ENCODE measurements around the gene KIF5A.

DNA sequence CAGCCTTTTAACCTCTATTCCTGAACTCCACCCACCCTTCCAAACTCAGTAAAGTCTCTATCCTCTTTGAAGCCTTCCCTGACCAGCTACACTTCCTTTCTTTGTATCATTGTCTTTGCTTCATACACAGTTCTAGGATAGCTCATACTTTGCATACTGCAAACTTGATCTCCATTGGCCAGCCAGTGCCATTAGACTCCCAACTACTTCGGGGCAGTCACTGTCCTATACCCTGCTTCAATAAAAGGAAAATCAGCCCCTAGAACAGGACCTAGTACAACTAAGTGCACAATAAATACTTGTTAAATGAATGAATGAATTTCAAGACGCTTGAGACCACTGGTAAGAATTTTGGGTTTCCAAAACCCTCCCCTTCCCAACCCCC is 40.6 kb downstream of the KIF5A start:
- no peak for TF ChIP-seq SNRNP70 (IDR thresholded peaks at IDR 0.05; ENCODE audit: low read depth, low read length)
- no peak for TF ChIP-seq POLR2AphosphoS5 (IDR thresholded peaks at IDR 0.05; ENCODE audit: low read depth, low read length)
- no peak for TF ChIP-seq MYC (CRISPR knock-in tag; IDR thresholded peaks at IDR 0.05; ENCODE audit: borderline replicate concordance)
- TF ChIP-seq, protein P1, sequence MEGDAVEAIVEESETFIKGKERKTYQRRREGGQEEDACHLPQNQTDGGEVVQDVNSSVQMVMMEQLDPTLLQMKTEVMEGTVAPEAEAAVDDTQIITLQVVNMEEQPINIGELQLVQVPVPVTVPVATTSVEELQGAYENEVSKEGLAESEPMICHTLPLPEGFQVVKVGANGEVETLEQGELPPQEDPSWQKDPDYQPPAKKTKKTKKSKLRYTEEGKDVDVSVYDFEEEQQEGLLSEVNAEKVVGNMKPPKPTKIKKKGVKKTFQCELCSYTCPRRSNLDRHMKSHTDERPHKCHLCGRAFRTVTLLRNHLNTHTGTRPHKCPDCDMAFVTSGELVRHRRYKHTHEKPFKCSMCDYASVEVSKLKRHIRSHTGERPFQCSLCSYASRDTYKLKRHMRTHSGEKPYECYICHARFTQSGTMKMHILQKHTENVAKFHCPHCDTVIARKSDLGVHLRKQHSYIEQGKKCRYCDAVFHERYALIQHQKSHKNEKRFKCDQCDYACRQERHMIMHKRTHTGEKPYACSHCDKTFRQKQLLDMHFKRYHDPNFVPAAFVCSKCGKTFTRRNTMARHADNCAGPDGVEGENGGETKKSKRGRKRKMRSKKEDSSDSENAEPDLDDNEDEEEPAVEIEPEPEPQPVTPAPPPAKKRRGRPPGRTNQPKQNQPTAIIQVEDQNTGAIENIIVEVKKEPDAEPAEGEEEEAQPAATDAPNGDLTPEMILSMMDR (CRISPR knock-in tag; IDR thresholded peaks at IDR 0.05): no peak
- no peak for TF ChIP-seq ZNF883 (CRISPR knock-in tag; IDR thresholded peaks at IDR 0.05; ENCODE audit: not compliant biosample characterization)
- no peak for TF ChIP-seq POLR2A (IDR thresholded peaks at IDR 0.05; ENCODE audit: insufficient read depth in 1 of 2, low read depth in 2 of 2, low read length in 2 of 2)
- no peak for TF ChIP-seq EZH2 (conservative IDR thresholded peaks at IDR 0.05; ENCODE audit: low read depth, low read length)
- TF ChIP-seq ZMAT3 (CRISPR knock-in tag; conservative IDR thresholded peaks at IDR 0.05): no peak
- TF ChIP-seq, protein P2, sequence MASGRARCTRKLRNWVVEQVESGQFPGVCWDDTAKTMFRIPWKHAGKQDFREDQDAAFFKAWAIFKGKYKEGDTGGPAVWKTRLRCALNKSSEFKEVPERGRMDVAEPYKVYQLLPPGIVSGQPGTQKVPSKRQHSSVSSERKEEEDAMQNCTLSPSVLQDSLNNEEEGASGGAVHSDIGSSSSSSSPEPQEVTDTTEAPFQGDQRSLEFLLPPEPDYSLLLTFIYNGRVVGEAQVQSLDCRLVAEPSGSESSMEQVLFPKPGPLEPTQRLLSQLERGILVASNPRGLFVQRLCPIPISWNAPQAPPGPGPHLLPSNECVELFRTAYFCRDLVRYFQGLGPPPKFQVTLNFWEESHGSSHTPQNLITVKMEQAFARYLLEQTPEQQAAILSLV (CRISPR knock-in tag; IDR thresholded peaks at IDR 0.05; ENCODE audit: borderline replicate concordance): no peak
- TF ChIP-seq, protein P3, sequence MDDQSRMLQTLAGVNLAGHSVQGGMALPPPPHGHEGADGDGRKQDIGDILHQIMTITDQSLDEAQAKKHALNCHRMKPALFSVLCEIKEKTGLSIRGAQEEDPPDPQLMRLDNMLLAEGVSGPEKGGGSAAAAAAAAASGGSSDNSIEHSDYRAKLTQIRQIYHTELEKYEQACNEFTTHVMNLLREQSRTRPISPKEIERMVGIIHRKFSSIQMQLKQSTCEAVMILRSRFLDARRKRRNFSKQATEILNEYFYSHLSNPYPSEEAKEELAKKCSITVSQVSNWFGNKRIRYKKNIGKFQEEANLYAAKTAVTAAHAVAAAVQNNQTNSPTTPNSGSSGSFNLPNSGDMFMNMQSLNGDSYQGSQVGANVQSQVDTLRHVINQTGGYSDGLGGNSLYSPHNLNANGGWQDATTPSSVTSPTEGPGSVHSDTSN (CRISPR knock-in tag; IDR thresholded peaks at IDR 0.05; ENCODE audit: borderline replicate concordance): no peak
- TF ChIP-seq ZNF501 (CRISPR knock-in tag; IDR thresholded peaks at IDR 0.05): no peak
- TF ChIP-seq, protein P4, sequence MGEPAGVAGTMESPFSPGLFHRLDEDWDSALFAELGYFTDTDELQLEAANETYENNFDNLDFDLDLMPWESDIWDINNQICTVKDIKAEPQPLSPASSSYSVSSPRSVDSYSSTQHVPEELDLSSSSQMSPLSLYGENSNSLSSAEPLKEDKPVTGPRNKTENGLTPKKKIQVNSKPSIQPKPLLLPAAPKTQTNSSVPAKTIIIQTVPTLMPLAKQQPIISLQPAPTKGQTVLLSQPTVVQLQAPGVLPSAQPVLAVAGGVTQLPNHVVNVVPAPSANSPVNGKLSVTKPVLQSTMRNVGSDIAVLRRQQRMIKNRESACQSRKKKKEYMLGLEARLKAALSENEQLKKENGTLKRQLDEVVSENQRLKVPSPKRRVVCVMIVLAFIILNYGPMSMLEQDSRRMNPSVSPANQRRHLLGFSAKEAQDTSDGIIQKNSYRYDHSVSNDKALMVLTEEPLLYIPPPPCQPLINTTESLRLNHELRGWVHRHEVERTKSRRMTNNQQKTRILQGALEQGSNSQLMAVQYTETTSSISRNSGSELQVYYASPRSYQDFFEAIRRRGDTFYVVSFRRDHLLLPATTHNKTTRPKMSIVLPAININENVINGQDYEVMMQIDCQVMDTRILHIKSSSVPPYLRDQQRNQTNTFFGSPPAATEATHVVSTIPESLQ (CRISPR knock-in tag; conservative IDR thresholded peaks at IDR 0.05): no peak
